Measurements from ENCODE around the gene DDIT4L. TPM values are rescaled to one million over a fixed set of nuclear protein-coding genes. Genes with fewer than 3 reads are reported as not detected.

DDIT4L gene
- total RNA-seq, 4 donors from 2014 or later, result 1.4 to 10.2 (median 2.1) TPM; not detected in 1

- H3K36me3 ChIP-seq, result no peaks in the 10 kb centered on the region
- no peak overlapping the region for H3K27ac ChIP-seq
These were observed 15.3 kb downstream of the DDIT4L start for GRCh38 chr4:100174985-100175383.

GRCh38 chr4:100170986-100171385 lies 19.3 kb downstream of the DDIT4L start:
- TF ChIP-seq POLR2A (IDR thresholded peaks at IDR 0.05), result no peak
- TF ChIP-seq, protein P1, sequence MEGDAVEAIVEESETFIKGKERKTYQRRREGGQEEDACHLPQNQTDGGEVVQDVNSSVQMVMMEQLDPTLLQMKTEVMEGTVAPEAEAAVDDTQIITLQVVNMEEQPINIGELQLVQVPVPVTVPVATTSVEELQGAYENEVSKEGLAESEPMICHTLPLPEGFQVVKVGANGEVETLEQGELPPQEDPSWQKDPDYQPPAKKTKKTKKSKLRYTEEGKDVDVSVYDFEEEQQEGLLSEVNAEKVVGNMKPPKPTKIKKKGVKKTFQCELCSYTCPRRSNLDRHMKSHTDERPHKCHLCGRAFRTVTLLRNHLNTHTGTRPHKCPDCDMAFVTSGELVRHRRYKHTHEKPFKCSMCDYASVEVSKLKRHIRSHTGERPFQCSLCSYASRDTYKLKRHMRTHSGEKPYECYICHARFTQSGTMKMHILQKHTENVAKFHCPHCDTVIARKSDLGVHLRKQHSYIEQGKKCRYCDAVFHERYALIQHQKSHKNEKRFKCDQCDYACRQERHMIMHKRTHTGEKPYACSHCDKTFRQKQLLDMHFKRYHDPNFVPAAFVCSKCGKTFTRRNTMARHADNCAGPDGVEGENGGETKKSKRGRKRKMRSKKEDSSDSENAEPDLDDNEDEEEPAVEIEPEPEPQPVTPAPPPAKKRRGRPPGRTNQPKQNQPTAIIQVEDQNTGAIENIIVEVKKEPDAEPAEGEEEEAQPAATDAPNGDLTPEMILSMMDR (IDR thresholded peaks at IDR 0.05), result no peak
- no peak overlapping the region for H3K4me3 ChIP-seq
- no peaks in the 10 kb centered on the region for H3K9me3 ChIP-seq
- intact Hi-C loops (cut with DNase I; ENCODE audit: low total_unique reads), result no loop called here
- H3K27me3 ChIP-seq, result no peaks in the 10 kb centered on the region
- H3K27ac ChIP-seq, result no peak overlapping the region
- no peaks in the 10 kb centered on the region for H3K4me1 ChIP-seq
- no peak for DNase-seq
- no peaks in the 10 kb centered on the region for H3K36me3 ChIP-seq

More at GRCh38 chr4:100174985-100175383, 15.3 kb downstream of the DDIT4L start:
- H3K4me3 ChIP-seq, result no peak overlapping the region
- no peaks in the 10 kb centered on the region for H3K27me3 ChIP-seq
- H3K4me1 ChIP-seq, result no peaks in the 10 kb centered on the region
- DNase-seq, result no peak
- intact Hi-C loops (cut with DNase I; ENCODE audit: low total_unique reads), result no loop called here
- no peak for TF ChIP-seq POLR2A (IDR thresholded peaks at IDR 0.05)
- TF ChIP-seq, protein P1 (IDR thresholded peaks at IDR 0.05), result no peak
- H3K9me3 ChIP-seq, result no peaks in the 10 kb centered on the region

DNA sequence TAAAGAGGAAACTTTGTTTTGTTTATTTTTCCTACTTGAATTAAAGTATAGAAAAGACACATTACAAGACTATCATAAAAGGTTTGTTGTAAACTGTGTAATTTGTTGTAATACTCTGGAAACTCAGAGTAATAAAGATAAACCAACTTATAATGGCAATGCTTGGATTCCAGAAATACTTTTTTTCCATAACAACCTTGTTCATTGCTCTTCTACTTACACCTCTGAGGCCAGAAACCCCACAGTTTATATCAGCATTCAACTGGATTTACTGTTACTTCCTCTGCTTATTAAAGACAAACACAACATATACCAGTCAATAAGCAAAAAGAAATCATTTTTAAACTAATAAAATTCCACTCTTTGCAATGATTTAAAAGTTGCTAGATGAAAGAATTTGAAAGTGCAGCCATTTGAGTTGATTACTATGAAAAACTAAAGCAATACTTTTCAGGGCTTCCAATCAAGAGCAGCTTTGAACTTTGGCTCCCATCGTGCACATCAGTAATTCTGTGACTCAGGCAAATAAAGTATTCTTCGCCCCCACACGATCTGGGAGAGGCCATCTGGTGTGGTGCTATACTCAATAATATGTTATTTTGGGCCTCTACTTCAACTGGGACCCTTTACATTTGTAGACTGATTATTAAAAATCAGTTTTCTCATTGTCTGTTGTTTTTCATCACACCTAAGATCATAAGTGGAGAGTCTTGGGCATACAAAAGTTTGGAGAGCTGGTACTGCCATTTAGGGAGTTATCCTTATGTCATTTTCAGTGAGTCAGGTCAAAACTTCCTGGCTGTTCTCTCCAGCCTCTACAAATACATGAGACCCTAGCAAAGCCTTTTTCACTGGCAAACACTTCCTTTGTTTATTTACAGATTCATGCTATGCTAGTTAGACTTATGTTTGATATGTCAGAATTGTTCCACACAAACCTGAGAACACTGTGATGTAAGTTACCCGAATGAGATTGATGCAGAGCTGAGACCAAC lies 20.5 kb downstream of the DDIT4L start:
- TF ChIP-seq POLR2A (IDR thresholded peaks at IDR 0.05), result no peak
- TF ChIP-seq, protein P1 (IDR thresholded peaks at IDR 0.05), result no peak
- no peak overlapping the region for H3K4me3 ChIP-seq

DNA sequence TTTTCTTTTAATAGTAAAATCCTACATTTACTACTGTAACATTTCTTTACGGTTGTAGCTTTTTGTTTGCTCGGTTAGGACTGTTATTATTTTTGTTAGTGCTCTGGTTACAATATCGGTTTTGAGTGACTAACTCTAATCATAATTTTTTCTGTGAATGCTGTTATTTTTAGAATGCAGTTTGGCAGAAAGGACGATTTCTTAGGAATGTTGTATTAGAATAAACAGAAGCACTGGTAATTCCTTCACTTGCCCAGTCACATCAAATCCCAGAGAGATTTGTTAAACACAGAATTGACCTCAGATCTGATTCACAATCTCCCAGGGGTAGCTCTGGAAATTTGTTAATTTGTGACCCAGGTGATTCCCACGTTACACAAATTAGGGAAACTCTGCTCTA lies 21.7 kb downstream of the DDIT4L start:
- Histone ChIP-seq H3K36me3 (no peaks in the 10 kb centered on the region), H3K27ac (no peak overlapping the region), H3K4me1 (no peaks in the 10 kb centered on the region), H3K27me3 (no peaks in the 10 kb centered on the region), H3K4me3 (no peak overlapping the region), H3K9me3 (no peaks in the 10 kb centered on the region)
- DNase-seq, result no peak
- TF ChIP-seq, protein P1 (IDR thresholded peaks at IDR 0.05), result no peak
- no peak for TF ChIP-seq POLR2A (IDR thresholded peaks at IDR 0.05)
- intact Hi-C loops (cut with DNase I; ENCODE audit: low total_unique reads), result no loop called here

More for the DNA sequence above, 20.5 kb downstream of the DDIT4L start:
- Histone ChIP-seq H3K36me3 (no peaks in the 10 kb centered on the region), H3K9me3 (no peaks in the 10 kb centered on the region), H3K4me1 (no peaks in the 10 kb centered on the region), H3K27ac (no peak overlapping the region), H3K27me3 (no peaks in the 10 kb centered on the region)
- intact Hi-C loops (cut with DNase I; ENCODE audit: low total_unique reads), result no loop called here
- no peak for DNase-seq

All from uterus (tissue), 4 donors.